ENCODE measurements around the gene CWC15. TPM values are rescaled to one million over a fixed set of nuclear protein-coding genes. Genes with fewer than 3 reads are reported as not detected.

The CWC15 gene
- total RNA-seq, 1 donor from 2014 or later, result 103 TPM

DNA sequence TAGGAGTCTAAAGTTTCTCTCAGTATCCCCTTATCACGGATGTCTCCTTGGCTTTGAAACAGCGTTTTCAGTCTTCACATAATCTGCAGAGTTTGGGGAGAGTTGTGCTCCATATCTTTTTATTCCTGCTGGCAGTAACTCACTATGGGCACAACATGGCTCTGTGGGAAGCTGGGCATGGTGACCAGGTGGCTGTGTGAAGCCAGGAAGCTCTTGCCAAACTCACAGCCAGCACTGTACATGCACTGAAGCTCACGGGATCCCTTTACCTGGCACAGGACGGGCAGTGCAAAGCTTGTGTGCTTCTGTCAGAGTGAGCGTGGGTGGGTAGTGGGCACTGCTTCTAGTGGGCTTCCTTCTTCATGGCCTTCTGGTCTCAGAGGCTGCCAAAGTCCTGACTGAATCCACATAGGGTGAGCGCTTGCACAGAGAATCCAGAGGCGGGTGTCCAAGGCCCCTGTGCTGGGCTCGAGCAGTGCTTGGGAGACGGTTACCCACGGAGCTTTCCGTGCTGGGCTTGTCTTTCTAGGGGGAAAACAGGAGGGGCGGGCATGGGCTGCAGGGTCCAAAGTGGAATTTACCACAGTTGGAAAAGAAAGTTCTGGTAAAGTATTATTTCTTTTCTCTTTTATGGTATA, 40.9 kb upstream of the CWC15 start:
- Mint-ChIP-seq H3K27me3 (ENCODE audit: insufficient read depth, low read depth) (no peaks in the 10 kb centered on the region), H3K36me3 (no peaks in the 10 kb centered on the region), H3K27ac (no peak overlapping the region), H3K4me1 (no peaks in the 10 kb centered on the region), H3K4me3 (no peak overlapping the region), H3K9me3 (no peaks in the 10 kb centered on the region)
- Histone ChIP-seq H4K20me1 (ENCODE audit: low read depth) (no peaks in the 10 kb centered on the region), H2AFZ (replicated peaks) (no peak overlapping the region), H3K79me2 (ENCODE audit: low read depth) (no peaks in the 10 kb centered on the region), H3K4me1 (no peaks in the 10 kb centered on the region), H3K9ac (no peak overlapping the region), H3K9me3 (ENCODE audit: low read depth) (no peaks in the 10 kb centered on the region), H3K36me3 (no peaks in the 10 kb centered on the region), H3K4me2 (no peak overlapping the region), H3F3A (ENCODE audit: low read depth) (no peaks in the 10 kb centered on the region), H3K27ac (no peak overlapping the region), H3K4me3 (no peak overlapping the region), H3K27me3 (peaks cover 15% of the 10 kb centered on the region)
- TF ChIP-seq, protein P1, sequence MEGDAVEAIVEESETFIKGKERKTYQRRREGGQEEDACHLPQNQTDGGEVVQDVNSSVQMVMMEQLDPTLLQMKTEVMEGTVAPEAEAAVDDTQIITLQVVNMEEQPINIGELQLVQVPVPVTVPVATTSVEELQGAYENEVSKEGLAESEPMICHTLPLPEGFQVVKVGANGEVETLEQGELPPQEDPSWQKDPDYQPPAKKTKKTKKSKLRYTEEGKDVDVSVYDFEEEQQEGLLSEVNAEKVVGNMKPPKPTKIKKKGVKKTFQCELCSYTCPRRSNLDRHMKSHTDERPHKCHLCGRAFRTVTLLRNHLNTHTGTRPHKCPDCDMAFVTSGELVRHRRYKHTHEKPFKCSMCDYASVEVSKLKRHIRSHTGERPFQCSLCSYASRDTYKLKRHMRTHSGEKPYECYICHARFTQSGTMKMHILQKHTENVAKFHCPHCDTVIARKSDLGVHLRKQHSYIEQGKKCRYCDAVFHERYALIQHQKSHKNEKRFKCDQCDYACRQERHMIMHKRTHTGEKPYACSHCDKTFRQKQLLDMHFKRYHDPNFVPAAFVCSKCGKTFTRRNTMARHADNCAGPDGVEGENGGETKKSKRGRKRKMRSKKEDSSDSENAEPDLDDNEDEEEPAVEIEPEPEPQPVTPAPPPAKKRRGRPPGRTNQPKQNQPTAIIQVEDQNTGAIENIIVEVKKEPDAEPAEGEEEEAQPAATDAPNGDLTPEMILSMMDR (IDR thresholded peaks at IDR 0.05), result no peak
- TF ChIP-seq EZH2phosphoT487 (IDR thresholded peaks at IDR 0.05), result no peak
- no peak for TF ChIP-seq EZH2 (IDR thresholded peaks at IDR 0.05)
- DNase-seq (ENCODE audit: low spot score), result no peak

DNA sequence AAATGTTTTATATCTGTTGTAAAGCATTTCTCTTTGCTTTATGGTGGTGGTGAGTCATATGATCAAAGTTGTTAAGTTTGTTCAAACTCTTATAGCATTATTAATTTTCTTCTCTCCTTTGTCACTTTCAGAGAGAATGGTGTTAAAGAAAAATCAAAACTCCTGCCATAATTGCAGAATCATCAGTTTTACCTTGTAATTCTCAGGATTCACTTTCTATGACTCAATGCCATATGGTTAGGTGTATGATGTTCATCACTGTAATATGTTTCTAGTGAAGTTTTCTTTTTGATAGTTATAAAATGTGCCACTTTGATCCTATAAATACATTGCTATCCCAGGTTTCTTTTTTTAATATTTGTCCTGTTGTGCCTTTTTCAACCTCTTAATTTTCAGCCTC, 38.0 kb upstream of the CWC15 start:
- H4K20me1 ChIP-seq (ENCODE audit: low read depth), result no peaks in the 10 kb centered on the region
- Mint-ChIP-seq H3K4me1 (no peaks in the 10 kb centered on the region), H3K27ac (no peak overlapping the region), H3K4me3 (no peak overlapping the region), H3K27me3 (ENCODE audit: insufficient read depth, low read depth) (no peaks in the 10 kb centered on the region), H3K9me3 (peaks cover 2% of the 10 kb centered on the region), H3K36me3 (no peaks in the 10 kb centered on the region)
- no peak overlapping the region for H3K4me3 ChIP-seq
- no peaks in the 10 kb centered on the region for H3K36me3 ChIP-seq
- H3K4me2 ChIP-seq, result no peak overlapping the region
- H2AFZ ChIP-seq (replicated peaks), result no peak overlapping the region
- H3K79me2 ChIP-seq (ENCODE audit: low read depth), result no peaks in the 10 kb centered on the region
- H3K9me3 ChIP-seq (ENCODE audit: low read depth), result no peaks in the 10 kb centered on the region
- no peak for TF ChIP-seq EZH2phosphoT487 (IDR thresholded peaks at IDR 0.05)
- TF ChIP-seq, protein P1 (IDR thresholded peaks at IDR 0.05), result no peak
- no peak for TF ChIP-seq EZH2 (IDR thresholded peaks at IDR 0.05)
- no peak overlapping the region for H3K9ac ChIP-seq
- H3K27me3 ChIP-seq, result peaks cover 16% of the 10 kb centered on the region
- H3K27ac ChIP-seq, result no peak overlapping the region
- no peaks in the 10 kb centered on the region for H3K4me1 ChIP-seq
- H3F3A ChIP-seq (ENCODE audit: low read depth), result no peaks in the 10 kb centered on the region
- DNase-seq (ENCODE audit: low spot score), result no peak

DNA sequence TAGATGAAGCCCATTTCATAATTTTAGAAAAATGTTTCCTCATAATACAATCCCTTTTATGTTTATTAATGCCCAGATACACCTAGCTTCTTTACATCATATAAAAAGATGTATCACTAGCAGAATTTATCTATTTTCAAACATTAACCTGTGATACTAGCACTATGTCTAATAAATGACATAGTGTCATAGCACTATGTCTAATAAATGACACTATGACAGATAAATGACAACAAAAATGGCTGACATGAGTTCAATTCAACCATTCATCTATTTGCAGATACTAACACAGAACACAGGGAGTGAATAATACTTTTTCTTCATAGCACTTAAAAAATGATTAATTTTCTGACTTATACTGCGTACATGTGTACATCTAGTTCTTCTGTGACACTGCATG, 32.3 kb upstream of the CWC15 start:
- Histone ChIP-seq H3K9ac (no peak overlapping the region), H3K4me2 (no peak overlapping the region), H3K79me2 (ENCODE audit: low read depth) (no peaks in the 10 kb centered on the region), H3F3A (ENCODE audit: low read depth) (no peaks in the 10 kb centered on the region), H3K27me3 (peaks cover 14% of the 10 kb centered on the region), H3K9me3 (ENCODE audit: low read depth) (no peaks in the 10 kb centered on the region), H4K20me1 (ENCODE audit: low read depth) (no peaks in the 10 kb centered on the region), H3K4me3 (no peak overlapping the region), H3K4me1 (no peaks in the 10 kb centered on the region), H3K36me3 (no peaks in the 10 kb centered on the region), H3K27ac (no peak overlapping the region), H2AFZ (replicated peaks) (no peak overlapping the region)
- no peaks in the 10 kb centered on the region for H3K4me1 Mint-ChIP-seq
- no peaks in the 10 kb centered on the region for H3K36me3 Mint-ChIP-seq
- no peaks in the 10 kb centered on the region for H3K27me3 Mint-ChIP-seq (ENCODE audit: insufficient read depth, low read depth)
- no peak for DNase-seq (ENCODE audit: low spot score)
- TF ChIP-seq EZH2phosphoT487 (IDR thresholded peaks at IDR 0.05) (no peak), EZH2 (IDR thresholded peaks at IDR 0.05) (no peak)
- TF ChIP-seq, protein P1 (IDR thresholded peaks at IDR 0.05), result no peak
- H3K27ac Mint-ChIP-seq, result no peak overlapping the region
- no peak overlapping the region for H3K4me3 Mint-ChIP-seq
- H3K9me3 Mint-ChIP-seq, result peaks cover 2% of the 10 kb centered on the region

All from neural progenitor cell (in vitro differentiated cells).